ENCODE measurements around the gene DSCAM.

DNA sequence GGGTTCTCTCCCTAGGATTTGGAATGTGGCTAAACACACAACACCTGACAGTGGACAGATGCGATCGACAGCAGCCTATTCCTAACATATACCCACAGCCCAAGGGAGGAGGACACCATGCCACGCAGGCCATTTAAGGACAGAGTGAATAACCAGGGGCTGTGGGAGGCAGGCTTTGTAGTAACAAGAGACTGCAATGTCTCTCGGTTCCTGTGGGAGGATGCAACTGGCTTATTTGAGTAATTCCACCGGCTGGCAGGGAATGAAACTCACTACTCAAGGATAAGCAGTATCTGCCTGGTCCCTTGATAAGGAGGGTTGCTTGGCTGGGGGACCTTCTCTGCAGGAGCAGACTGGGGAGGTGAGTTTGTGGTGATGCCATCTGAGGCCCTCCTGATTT lies 870.2 kb downstream of the DSCAM start:
- TF ChIP-seq, protein P1, sequence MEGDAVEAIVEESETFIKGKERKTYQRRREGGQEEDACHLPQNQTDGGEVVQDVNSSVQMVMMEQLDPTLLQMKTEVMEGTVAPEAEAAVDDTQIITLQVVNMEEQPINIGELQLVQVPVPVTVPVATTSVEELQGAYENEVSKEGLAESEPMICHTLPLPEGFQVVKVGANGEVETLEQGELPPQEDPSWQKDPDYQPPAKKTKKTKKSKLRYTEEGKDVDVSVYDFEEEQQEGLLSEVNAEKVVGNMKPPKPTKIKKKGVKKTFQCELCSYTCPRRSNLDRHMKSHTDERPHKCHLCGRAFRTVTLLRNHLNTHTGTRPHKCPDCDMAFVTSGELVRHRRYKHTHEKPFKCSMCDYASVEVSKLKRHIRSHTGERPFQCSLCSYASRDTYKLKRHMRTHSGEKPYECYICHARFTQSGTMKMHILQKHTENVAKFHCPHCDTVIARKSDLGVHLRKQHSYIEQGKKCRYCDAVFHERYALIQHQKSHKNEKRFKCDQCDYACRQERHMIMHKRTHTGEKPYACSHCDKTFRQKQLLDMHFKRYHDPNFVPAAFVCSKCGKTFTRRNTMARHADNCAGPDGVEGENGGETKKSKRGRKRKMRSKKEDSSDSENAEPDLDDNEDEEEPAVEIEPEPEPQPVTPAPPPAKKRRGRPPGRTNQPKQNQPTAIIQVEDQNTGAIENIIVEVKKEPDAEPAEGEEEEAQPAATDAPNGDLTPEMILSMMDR (IDR thresholded peaks at IDR 0.05), result no peak
- no peak for TF ChIP-seq POLR2A (IDR thresholded peaks at IDR 0.05)
